ENCODE results near the gene CTNNA3. TPM values are rescaled to one million over a fixed set of nuclear protein-coding genes. Genes with fewer than 3 reads are reported as not detected.

Gene CTNNA3
- total and polyA plus RNA-seq, 2 of the 4 experiments (the other 2 are of a cell fraction) = 0.19 to 0.90 TPM

DNA sequence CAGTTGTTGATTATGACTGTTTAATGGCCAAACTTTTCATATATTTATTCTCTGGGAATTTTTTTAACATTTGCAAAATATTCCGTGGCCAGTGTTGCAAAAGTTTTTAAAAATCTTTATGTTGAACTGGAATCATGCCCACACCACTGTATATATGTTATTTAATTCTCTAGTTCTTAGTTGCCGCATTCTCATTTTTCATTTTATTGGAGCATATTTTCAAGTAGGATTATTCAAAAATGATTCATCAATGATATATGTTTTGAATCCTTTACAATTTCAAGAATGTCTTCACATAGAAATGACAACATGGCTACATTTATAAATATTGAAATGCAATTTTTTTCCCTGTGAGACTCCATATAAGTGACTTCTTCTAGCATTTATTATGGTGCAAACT, 958.8 kb downstream of the CTNNA3 start:
- POLR2A ChIA-PET (ENCODE audit: unreplicated experiment) = no interaction called here
- dilution Hi-C loops (cut with HindIII; ENCODE audit: low sequenced_read_pairs, unreplicated experiment) = no loop called here
- H3K9me3 ChIP-seq (ENCODE audit: control insufficient read depth, insufficient read depth, low read length) = peaks cover 2% of the 10 kb centered on the region; the same call in 1 of the 2 replicates
- H2AK9ac ChIP-seq (replicated peaks; ENCODE audit: low read depth, low read length, poor library complexity) = no peak overlapping the region
- no peak overlapping the region for H2BK120ac ChIP-seq (ENCODE audit: low read depth, low read length)
- no peak overlapping the region for H2BK5ac ChIP-seq (ENCODE audit: low read depth, low read length, poor library complexity, severe bottlenecking)
- no peak overlapping the region for H4K91ac ChIP-seq (ENCODE audit: insufficient read depth, low read depth, low read length)
- H3K4me1 ChIP-seq (ENCODE audit: control insufficient read depth, insufficient read depth, low read length) = no peaks in the 10 kb centered on the region
- no peak overlapping the region for H3K4me2 ChIP-seq (ENCODE audit: low read depth, low read length)
- H2BK20ac ChIP-seq (ENCODE audit: low read depth, low read length) = no peak overlapping the region
- H3K18ac ChIP-seq (ENCODE audit: low read depth, low read length) = no peak overlapping the region
- no peak overlapping the region for H2BK15ac ChIP-seq (ENCODE audit: low read depth, low read length)
- intact Hi-C loops (cut with micrococcal nuclease) = no loop called here
- H4K8ac ChIP-seq (ENCODE audit: low read depth in 2 of 2, low read length in 2 of 2) = no peak overlapping the region
- H3K23ac ChIP-seq (ENCODE audit: low read depth, low read length) = no peak overlapping the region
- H3K79me1 ChIP-seq (ENCODE audit: low read depth in 1 of 2, low read length in 2 of 2) = no peaks in the 10 kb centered on the region
- TF ChIP-seq CTCF (conservative IDR thresholded peaks at IDR 0.05; ENCODE audit: low read depth, low read length) = no peak
- H3K14ac ChIP-seq (replicated peaks; ENCODE audit: low read depth, low read length) = no peak overlapping the region
- BruUV-seq (replicated peaks) = no TSS peak
- H3K9me1 ChIP-seq (ENCODE audit: insufficient read depth, low read length) = no peaks in the 10 kb centered on the region
- no peak overlapping the region for H3K56ac ChIP-seq (ENCODE audit: extremely low read depth, insufficient read depth, low read length)
- H4K20me1 ChIP-seq (ENCODE audit: insufficient read depth, low read length) = no peaks in the 10 kb centered on the region
- H3K4me3 ChIP-seq (ENCODE audit: insufficient read depth, low read depth, low read length) = no peak overlapping the region
- no peaks in the 10 kb centered on the region for H3K27me3 ChIP-seq (ENCODE audit: control insufficient read depth, insufficient read depth, low read length)
- WGBS, 2 experiments (ENCODE audit: extremely low coverage in 2 of 2, insufficient read length in 1 of 2) = no CpG with 5 or more reads among the region's 2 CpGs
- CTCF ChIA-PET = no interaction called here
- no peak overlapping the region for H3K27ac ChIP-seq (ENCODE audit: insufficient read depth, low read length)
- DNase-seq (no peak), ATAC-seq (ENCODE audit: low read depth) (no peak)
- H2AFZ ChIP-seq (replicated peaks; ENCODE audit: low read length, poor library complexity) = no peak overlapping the region
- no peak overlapping the region for H4K5ac ChIP-seq (ENCODE audit: low read depth, low read length)
- H2AK5ac ChIP-seq (ENCODE audit: low read depth, low read length) = no peak overlapping the region
- H3K36me3 ChIP-seq (ENCODE audit: control insufficient read depth, insufficient read depth, low read length) = no peaks in the 10 kb centered on the region
- H3K9ac ChIP-seq (ENCODE audit: low read depth, low read length) = no peak overlapping the region
- in situ Hi-C loops (cut with MboI; ENCODE audit: low sequenced_read_pairs) = no loop called here
- no peak overlapping the region for H3K4ac ChIP-seq (ENCODE audit: low read depth, low read length)
